IMR-90 (cell line): Measurements from ENCODE around the gene WNT3. TPM values are rescaled to one million over a fixed set of nuclear protein-coding genes. Genes with fewer than 3 reads are reported as not detected.

Source experiments
- ATAC-seq: fragments of 200-7000 bp; cut with Tn5 transposase; 2 replicates; pipeline ENCODE4 v1.9.1; 2020; ENCODE audit warnings: low read depth, mild to moderate bottlenecking, moderate library complexity
- BruUV-seq: library from RNA; stranded (reverse); fragments of 400-500 nt; replicated peaks from 2 replicates; lab custom pipeline; 2021; lab: Mats Ljungman, UMichigan
- CTCF ChIA-PET: fragments of 300-600 bp; formaldehyde crosslinking; extraction: SDS; loops from one replicate; lab custom pipeline; 2021; ENCODE audit warnings: antibody characterized with exemption; lab: Yijun Ruan, JAX
- POLR2A ChIA-PET: fragments of 300-600 bp; sonication (Branson Sonifier 250); formaldehyde crosslinking; loops from one replicate; lab custom pipeline; 2022; ENCODE audit warnings: antibody characterized with exemption; ENCODE audit not compliant: unreplicated experiment; lab: Charles Lee
- DNase-seq: peaks from one replicate; pipeline ENCODE4 v3.0.0; 2013
- H2AFZ ChIP-seq: replicated peaks from 2 replicates; pipeline ENCODE3; 2013; ENCODE audit warnings: low read length, mild to moderate bottlenecking; ENCODE audit not compliant: poor library complexity
- H2AK5ac ChIP-seq: 2 replicates; pipeline ENCODE4 v1.6.1; 2013; ENCODE audit warnings: low read depth, low read length, inconsistent platforms
- H2AK9ac ChIP-seq: replicated peaks from 2 replicates; pipeline ENCODE3; 2013; ENCODE audit warnings: mild to moderate bottlenecking, low read depth, low read length, moderate library complexity; ENCODE audit not compliant: poor library complexity
- H2BK120ac ChIP-seq: 2 replicates; pipeline ENCODE4 v1.6.1; 2013; ENCODE audit warnings: low read depth, low read length, inconsistent platforms
- H2BK15ac ChIP-seq: 3 replicates; pipeline ENCODE4 v1.6.1; 2013; ENCODE audit warnings: low read depth, low read length, inconsistent platforms
- H2BK20ac ChIP-seq: 2 replicates; pipeline ENCODE4 v1.6.1; 2013; ENCODE audit warnings: low read depth, mild to moderate bottlenecking, inconsistent platforms, low read length, moderate library complexity
- H2BK5ac ChIP-seq: 2 replicates; pipeline ENCODE4 v1.6.1; 2013; ENCODE audit warnings: mild to moderate bottlenecking, low read depth, low read length, inconsistent platforms; ENCODE audit not compliant: poor library complexity, severe bottlenecking
- H3K14ac ChIP-seq: replicated peaks from 2 replicates; pipeline ENCODE4 v1.6.1; 2013; ENCODE audit warnings: low read depth, low read length, inconsistent platforms
- H3K18ac ChIP-seq: 2 replicates; pipeline ENCODE4 v1.6.1; 2013; ENCODE audit warnings: low read depth, low read length, control low read depth
- H3K23ac ChIP-seq: 2 replicates; pipeline ENCODE4 v1.6.1; 2013; ENCODE audit warnings: low read depth, low read length, inconsistent platforms
- H3K27ac ChIP-seq: 2 replicates; pipeline ENCODE4 v1.5.1; 2013; ENCODE audit warnings: mild to moderate bottlenecking, control low read depth, low read length; ENCODE audit not compliant: insufficient read depth
- H3K27me3 ChIP-seq: 2 replicates; pipeline ENCODE4 v1.6.1; 2013; ENCODE audit warnings: low read length; ENCODE audit not compliant: control insufficient read depth, insufficient read depth
- H3K36me3 ChIP-seq: 2 replicates; pipeline ENCODE4 v1.6.1; 2013; ENCODE audit warnings: low read length, mixed read lengths; ENCODE audit not compliant: control insufficient read depth, insufficient read depth
- H3K4ac ChIP-seq: 2 replicates; pipeline ENCODE4 v1.6.1; 2013; ENCODE audit warnings: low read depth, low read length, inconsistent platforms
- H3K4me1 ChIP-seq: 2 replicates; pipeline ENCODE4 v1.6.1; 2013; ENCODE audit warnings: low read length, mixed read lengths; ENCODE audit not compliant: control insufficient read depth, insufficient read depth
- H3K4me2 ChIP-seq: 2 replicates; pipeline ENCODE4 v1.6.1; 2013; ENCODE audit warnings: low read depth, mild to moderate bottlenecking, control low read depth, low read length, moderate library complexity
- H3K4me3 ChIP-seq: 2 replicates; pipeline ENCODE4 v1.5.1; 2013; ENCODE audit warnings: low read depth, mild to moderate bottlenecking, control low read depth, low read length, moderate library complexity; ENCODE audit not compliant: insufficient read depth
- H3K56ac ChIP-seq: 2 replicates; pipeline ENCODE4 v1.6.1; 2013; ENCODE audit warnings: low read length, inconsistent platforms; ENCODE audit not compliant: insufficient read depth; ENCODE audit errors: extremely low read depth
- H3K79me1 ChIP-seq, 2 experiments: 2 replicates each; pipeline ENCODE4 v1.6.1; 2013; ENCODE audit warnings: low read length in 2 of 2, inconsistent platforms in 1 of 2, low read depth in 1 of 2
- H3K9ac ChIP-seq: 2 replicates; pipeline ENCODE4 v1.6.1; 2013; ENCODE audit warnings: low read depth, low read length, control low read depth
- H3K9me1 ChIP-seq: 2 replicates; pipeline ENCODE4 v1.6.1; 2013; ENCODE audit warnings: low read length, inconsistent platforms; ENCODE audit not compliant: insufficient read depth
- H3K9me3 ChIP-seq: 2 replicates; pipeline ENCODE4 v1.6.1; 2013; ENCODE audit warnings: low read length; ENCODE audit not compliant: control insufficient read depth, insufficient read depth
- H4K20me1 ChIP-seq: 2 replicates; pipeline ENCODE4 v1.6.1; 2013; ENCODE audit warnings: low read length, inconsistent platforms; ENCODE audit not compliant: insufficient read depth
- H4K5ac ChIP-seq: 2 replicates; pipeline ENCODE4 v1.6.1; 2013; ENCODE audit warnings: mild to moderate bottlenecking, low read depth, low read length, control low read depth
- H4K8ac ChIP-seq, 2 experiments: 2 replicates each; pipeline ENCODE4 v1.6.1; 2013; ENCODE audit warnings: low read depth in 2 of 2, low read length in 2 of 2, control low read depth in 1 of 2, inconsistent platforms in 1 of 2
- H4K91ac ChIP-seq: 2 replicates; pipeline ENCODE4 v1.6.1; 2013; ENCODE audit warnings: low read depth, low read length, inconsistent platforms; ENCODE audit not compliant: insufficient read depth
- BHLHE40 ChIP-seq: fragments of 150-350 bp; IDR thresholded peaks from 2 replicates; pipeline ENCODE4 v1.6.1; 2016; ENCODE audit warnings: mild to moderate bottlenecking, low read depth, low read length
- CEBPB ChIP-seq: IDR thresholded peaks from 2 replicates; pipeline ENCODE4 v1.6.1; 2012; ENCODE audit warnings: low read depth, low read length, improper control_type of control experiment
- CHD1 ChIP-seq: IDR thresholded peaks from 2 replicates; pipeline ENCODE4 v1.6.1; 2012; ENCODE audit warnings: low read depth, low read length, improper control_type of control experiment
- CTCF ChIP-seq: conservative IDR thresholded peaks from 2 replicates; pipeline ENCODE4 v1.5.1; 2012; ENCODE audit warnings: mild to moderate bottlenecking, low read depth, low read length, improper control_type of control experiment
- ELK1 ChIP-seq: fragments of 150-350 bp; IDR thresholded peaks from 2 replicates; pipeline ENCODE4 v1.6.1; 2016; ENCODE audit warnings: low read depth, mild to moderate bottlenecking, low read length, moderate library complexity, borderline replicate concordance
- FOS ChIP-seq: fragments of 150-350 bp; IDR thresholded peaks from 2 replicates; pipeline ENCODE4 v1.6.1; 2016; ENCODE audit warnings: low read depth, low read length
- MAFK ChIP-seq: IDR thresholded peaks from 2 replicates; pipeline ENCODE4 v1.6.1; 2012; ENCODE audit warnings: low read depth, low read length, improper control_type of control experiment
- MAZ ChIP-seq: IDR thresholded peaks from 2 replicates; pipeline ENCODE4 v1.6.1; 2012; ENCODE audit warnings: low read depth, mild to moderate bottlenecking, low read length, improper control_type of control experiment, moderate library complexity, borderline replicate concordance
- MXI1 ChIP-seq: IDR thresholded peaks from 2 replicates; pipeline ENCODE4 v1.6.1; 2012; ENCODE audit warnings: low read depth, mild to moderate bottlenecking, low read length, moderate library complexity, borderline replicate concordance
- NFE2L2 ChIP-seq: fragments of 150-350 bp; IDR thresholded peaks from 2 replicates; pipeline ENCODE4 v1.6.1; 2016; ENCODE audit warnings: low read depth, mild to moderate bottlenecking, low read length
- POLR2A ChIP-seq: IDR thresholded peaks from 2 replicates; pipeline ENCODE4 v1.6.1; 2012; ENCODE audit warnings: mild to moderate bottlenecking, low read depth, low read length
- RAD21 ChIP-seq: IDR thresholded peaks from 2 replicates; pipeline ENCODE4 v1.6.1; 2012; ENCODE audit warnings: low read length, improper control_type of control experiment
- RCOR1 ChIP-seq: IDR thresholded peaks from 2 replicates; pipeline ENCODE4 v1.6.1; 2012; ENCODE audit warnings: mild to moderate bottlenecking, low read length, improper control_type of control experiment; ENCODE audit not compliant: insufficient replicate concordance
- RFX5 ChIP-seq: IDR thresholded peaks from 2 replicates; pipeline ENCODE4 v1.8.0; 2012; ENCODE audit warnings: low read depth, mild to moderate bottlenecking, low read length, moderate library complexity
- USF2 ChIP-seq: fragments of 150-350 bp; IDR thresholded peaks from 2 replicates; pipeline ENCODE4 v1.6.1; 2017; ENCODE audit warnings: mild to moderate bottlenecking, antibody characterized with exemption, low read length, low read depth
- WGBS, 2 experiments: methylation state at CpG; one replicate each; pipeline versions ENCODE4 v1.1.5 to v1.1.7; 2013; ENCODE audit warnings: missing lambda C conversion rate in 2 of 2; ENCODE audit not compliant: insufficient read length in 1 of 2; ENCODE audit errors: extremely low coverage in 2 of 2; 5-methylcytosine and 5-hydroxymethylcytosine counted together
- dilution Hi-C: fragments of 300-500 bp; cut with HindIII; formaldehyde crosslinking; loops from one replicate; pipeline ENCODE4 v1.14.3; 2018; ENCODE audit warnings: low sequenced_read_pairs; ENCODE audit not compliant: unreplicated experiment
- in situ Hi-C: fragments of 300-500 bp; cut with MboI; formaldehyde crosslinking; loops from 3 replicates; pipeline ENCODE4 v1.14.3; 2019; ENCODE audit warnings: low sequenced_read_pairs, inconsistent platforms, mixed read lengths
- intact Hi-C: fragments of 100-400 bp; cut with micrococcal nuclease; formaldehyde crosslinking; loops from 2 replicates; pipeline ENCODE4 v1.10.0; 2022
- polyA plus RNA-seq, 3 experiments: library from polyadenylated mRNA; depleted of rRNA; stranded (reverse); fragments of >200 nt; gene quantifications; 2 replicates each; pipeline ENCODE4 v1.2.3, GENCODE V29; 2012; ENCODE audit warnings: low replicate concordance in 1 of 3
- total RNA-seq: library from RNA; depleted of rRNA; stranded (reverse); fragments of >200 nt; gene quantifications from 2 replicates; pipeline ENCODE4 v1.2.3, GENCODE V29; 2012

The WNT3 gene
- total and polyA plus RNA-seq, 2 of the 4 experiments (the other 2 are of a cell fraction): 0.72 to 1.0 TPM

- Histone ChIP-seq H2AFZ (no peak overlapping the region), H3K56ac (no peak overlapping the region), H2BK120ac (no peak overlapping the region), H4K8ac (no peak overlapping the region), H2BK5ac (no peak overlapping the region), H3K36me3 (no peaks in the 10 kb centered on the region; the same call in 1 of the 2 replicates), H3K79me1 (no peaks in the 10 kb centered on the region), H3K18ac (no peak overlapping the region), H4K91ac (no peak overlapping the region), H3K9ac (no peak overlapping the region), H2AK5ac (no peak overlapping the region), H2BK20ac (no peak overlapping the region), H3K4me2 (no peak overlapping the region), H3K14ac (no peak overlapping the region), H3K4me1 (peaks cover 2% of the 10 kb centered on the region; the same call in 1 of the 2 replicates), H4K5ac (no peak overlapping the region), H2AK9ac (no peak overlapping the region), H3K9me1 (no peaks in the 10 kb centered on the region), H3K9me3 (no peaks in the 10 kb centered on the region; the same call in 1 of the 2 replicates), H3K27ac (no peak overlapping the region), H3K23ac (no peak overlapping the region), H3K4ac (no peak overlapping the region), H3K4me3 (no peak overlapping the region), H4K20me1 (no peaks in the 10 kb centered on the region; the same call in 1 of the 2 replicates), H3K27me3 (peaks cover 90% of the 10 kb centered on the region), H2BK15ac (no peak overlapping the region)
- dilution Hi-C loops (no loop called here), intact Hi-C loops (no loop called here), in situ Hi-C loops (no loop called here)
- ChIA-PET CTCF (no interaction called here), POLR2A (no interaction called here)
- 10% methylated on average over 2 of the region's 13 CpGs; no CpG with 5 or more reads in 1 of the 2 experiments for WGBS, 2 experiments
- ATAC-seq: no peak
- no TSS peak for BruUV-seq
- no peak for DNase-seq
- TF ChIP-seq POLR2A (no peak), FOS (no peak), NFE2L2 (no peak), USF2 (no peak), CTCF (no peak), RCOR1 (no peak), ELK1 (no peak), CHD1 (no peak), RAD21 (no peak), BHLHE40 (no peak), CEBPB (no peak), RFX5 (no peak), MAFK (no peak), MXI1 (no peak), MAZ (no peak)
These were observed 2.3 kb upstream of the WNT3 start for GRCh38 chr17:46820592-46821450.
